HL-60 (cell line): ENCODE measurements around the gene SPATA13.
"Not testable (repeated sequence)": the region's sequence is repeated elsewhere in the genome, so short reads cannot be mapped to it uniquely, and the experiment has no call there.

ENCODE experiments used
- DNase-seq, 2 experiments: peaks; one replicate each; pipeline ENCODE4 v3.0.0-alpha.2; 2010 to 2020; ENCODE audit warnings: low read depth in 1 of 2, low spot score in 1 of 2
- H3K27ac ChIP-seq: fragments of 250-450 bp; sonication (Bioruptor Pico); replicated peaks from 2 replicates; pipeline ENCODE4 v1.5.1; 2020; ENCODE audit warnings: mild to moderate bottlenecking, moderate library complexity
- H3K27me3 ChIP-seq: fragments of 250-450 bp; sonication (Bioruptor Pico); 2 replicates; pipeline ENCODE4 v1.5.1; 2021; ENCODE audit warnings: mild to moderate bottlenecking, moderate library complexity; ENCODE audit not compliant: insufficient read depth, poor library complexity, severe bottlenecking
- H3K4me3 ChIP-seq: replicated peaks from 2 replicates; pipeline ENCODE4 v1.5.1; 2011; ENCODE audit warnings: mild to moderate bottlenecking, control low read depth, low read length; ENCODE audit not compliant: insufficient read depth
- CTCF ChIP-seq: IDR thresholded peaks from one replicate; pipeline ENCODE4 v1.5.1; 2011; ENCODE audit warnings: low read length, control low read depth, inconsistent platforms; ENCODE audit not compliant: insufficient read depth
- GABPA ChIP-seq: IDR thresholded peaks from 2 replicates; pipeline ENCODE4 v1.6.1; 2012; ENCODE audit warnings: low read depth
- POLR2AphosphoS5 ChIP-seq: IDR thresholded peaks from 2 replicates; pipeline ENCODE4 v1.6.1; 2012; ENCODE audit warnings: low read depth
- SPI1 ChIP-seq: IDR thresholded peaks from 2 replicates; pipeline ENCODE4 v1.6.1; 2012; ENCODE audit warnings: low read depth, mild to moderate bottlenecking, borderline replicate concordance
- TF ChIP-seq, protein P1 (sequence below): IDR thresholded peaks from 2 replicates; pipeline ENCODE4 v1.6.1; 2012; ENCODE audit warnings: low read depth; ENCODE audit not compliant: insufficient replicate concordance

Gene SPATA13

DNA sequence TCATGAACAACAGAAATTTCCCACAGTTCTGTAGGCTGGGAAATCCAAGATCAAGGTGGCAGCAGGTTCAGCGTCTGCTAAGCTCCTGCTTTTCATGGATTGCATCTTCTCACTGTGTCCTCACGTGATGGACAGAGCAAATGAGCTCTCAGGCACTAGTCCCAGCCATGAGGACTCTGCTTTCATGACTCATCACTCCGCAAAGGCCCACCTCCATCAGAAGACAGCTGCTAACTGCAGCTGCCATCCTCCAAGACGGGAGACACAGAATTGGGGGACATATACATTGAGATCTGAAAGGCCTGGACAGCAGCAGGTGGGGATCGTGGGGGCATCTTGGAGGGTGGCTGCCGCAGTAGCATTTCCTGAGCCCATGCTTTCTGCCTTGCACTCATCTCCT, 44.4 kb upstream of the SPATA13 start:
- no peak overlapping the region for H3K4me3 ChIP-seq
- DNase-seq = no peak

GRCh38 chr13:24118576-24118975, 41.9 kb upstream of the SPATA13 start:
- no peak overlapping the region for H3K27ac ChIP-seq
- TF ChIP-seq GABPA = no peak
- no peak for TF ChIP-seq CTCF
- TF ChIP-seq, protein P1, sequence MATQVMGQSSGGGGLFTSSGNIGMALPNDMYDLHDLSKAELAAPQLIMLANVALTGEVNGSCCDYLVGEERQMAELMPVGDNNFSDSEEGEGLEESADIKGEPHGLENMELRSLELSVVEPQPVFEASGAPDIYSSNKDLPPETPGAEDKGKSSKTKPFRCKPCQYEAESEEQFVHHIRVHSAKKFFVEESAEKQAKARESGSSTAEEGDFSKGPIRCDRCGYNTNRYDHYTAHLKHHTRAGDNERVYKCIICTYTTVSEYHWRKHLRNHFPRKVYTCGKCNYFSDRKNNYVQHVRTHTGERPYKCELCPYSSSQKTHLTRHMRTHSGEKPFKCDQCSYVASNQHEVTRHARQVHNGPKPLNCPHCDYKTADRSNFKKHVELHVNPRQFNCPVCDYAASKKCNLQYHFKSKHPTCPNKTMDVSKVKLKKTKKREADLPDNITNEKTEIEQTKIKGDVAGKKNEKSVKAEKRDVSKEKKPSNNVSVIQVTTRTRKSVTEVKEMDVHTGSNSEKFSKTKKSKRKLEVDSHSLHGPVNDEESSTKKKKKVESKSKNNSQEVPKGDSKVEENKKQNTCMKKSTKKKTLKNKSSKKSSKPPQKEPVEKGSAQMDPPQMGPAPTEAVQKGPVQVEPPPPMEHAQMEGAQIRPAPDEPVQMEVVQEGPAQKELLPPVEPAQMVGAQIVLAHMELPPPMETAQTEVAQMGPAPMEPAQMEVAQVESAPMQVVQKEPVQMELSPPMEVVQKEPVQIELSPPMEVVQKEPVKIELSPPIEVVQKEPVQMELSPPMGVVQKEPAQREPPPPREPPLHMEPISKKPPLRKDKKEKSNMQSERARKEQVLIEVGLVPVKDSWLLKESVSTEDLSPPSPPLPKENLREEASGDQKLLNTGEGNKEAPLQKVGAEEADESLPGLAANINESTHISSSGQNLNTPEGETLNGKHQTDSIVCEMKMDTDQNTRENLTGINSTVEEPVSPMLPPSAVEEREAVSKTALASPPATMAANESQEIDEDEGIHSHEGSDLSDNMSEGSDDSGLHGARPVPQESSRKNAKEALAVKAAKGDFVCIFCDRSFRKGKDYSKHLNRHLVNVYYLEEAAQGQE = no peak
- no peak for TF ChIP-seq SPI1
- TF ChIP-seq POLR2AphosphoS5 = no peak
- no peak overlapping the region for H3K4me3 ChIP-seq
- DNase-seq = no peak
- H3K27me3 ChIP-seq = no peaks in the 10 kb centered on the region

More for the DNA sequence above, 44.4 kb upstream of the SPATA13 start:
- Histone ChIP-seq H3K27me3 (no peaks in the 10 kb centered on the region), H3K27ac (no peak overlapping the region)
- TF ChIP-seq POLR2AphosphoS5 (no peak), CTCF (no peak), GABPA (no peak), SPI1 (no peak)
- TF ChIP-seq, protein P1 = no peak

DNA sequence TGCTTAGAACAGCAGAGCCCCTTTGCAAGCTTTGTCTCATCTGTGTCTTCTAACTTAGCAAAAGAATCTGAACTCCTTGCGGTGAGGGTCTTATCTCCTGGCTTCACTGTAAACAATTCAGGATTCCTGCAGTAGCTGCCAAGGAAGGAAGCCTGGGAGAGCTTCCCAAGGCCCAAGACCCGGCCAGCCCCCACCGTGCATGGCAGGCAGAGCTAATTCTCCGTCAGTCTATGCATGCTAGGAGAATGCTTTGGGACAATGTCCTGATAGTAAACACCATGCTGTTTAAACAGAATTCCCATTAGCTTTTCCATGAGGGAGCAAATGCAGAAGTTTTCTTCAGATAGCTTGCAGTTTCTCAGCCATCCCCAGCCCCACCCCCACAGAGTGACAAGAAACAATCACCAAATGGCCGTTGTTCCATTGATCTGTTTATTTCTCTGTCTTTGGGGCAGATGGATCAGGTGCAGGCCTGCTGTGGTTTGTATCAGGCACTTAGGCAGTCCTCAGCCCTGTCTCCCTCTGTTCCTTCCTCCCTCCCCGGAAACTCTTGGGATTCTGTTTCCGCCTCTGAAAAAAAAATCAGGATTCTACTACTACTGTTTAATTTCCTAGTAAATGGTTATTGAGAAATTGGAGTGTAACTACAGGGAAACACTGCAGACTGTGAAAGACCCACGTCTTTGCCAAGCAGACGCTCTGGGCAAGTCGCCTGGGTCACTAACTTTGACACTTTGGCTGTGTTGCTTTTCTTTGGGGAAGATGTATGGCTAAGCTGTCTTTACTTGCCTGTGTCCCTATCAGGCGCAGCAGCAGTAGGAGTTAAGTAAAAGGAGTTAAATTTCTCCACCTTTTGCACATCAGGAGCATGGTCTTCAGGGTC, 40.7 kb upstream of the SPATA13 start:
- Histone ChIP-seq H3K4me3 (no peak overlapping the region), H3K27me3 (no peaks in the 10 kb centered on the region), H3K27ac (no peak overlapping the region)
- no peak for DNase-seq
- TF ChIP-seq, protein P1 = no peak
- no peak for TF ChIP-seq CTCF
- TF ChIP-seq POLR2AphosphoS5 = no peak
- TF ChIP-seq SPI1 = no peak
- TF ChIP-seq GABPA = no peak

- H3K4me3 ChIP-seq, DNase-seq, H3K27ac ChIP-seq, H3K27me3 ChIP-seq: not testable (repeated sequence)
Observed at GRCh38 chr13:24122045-24122444, 38.5 kb upstream of the SPATA13 start.
